GM21360 (cell line): ENCODE measurements around the gene CDH23.

Source experiments
- ATAC-seq: cut with Tn5 transposase; IDR thresholded peaks from one replicate; pipeline ENCODE4 v1.9.1; 2021; ENCODE audit warnings: mild to moderate bottlenecking, moderate library complexity; ENCODE audit not compliant: unreplicated experiment

CDH23 gene

GRCh38 chr10:71761541-71762113, 364.9 kb downstream of the CDH23 start:
- ATAC-seq, result no peak

GRCh38 chr10:71762324-71762723, 365.6 kb downstream of the CDH23 start:
- no peak for ATAC-seq

GRCh38 chr10:71763352-71764127, 366.8 kb downstream of the CDH23 start:
- ATAC-seq, result no peak

- no peak for ATAC-seq
Observed at GRCh38 chr10:71765176-71765904, 368.6 kb downstream of the CDH23 start.

- ATAC-seq, result no peak
Observed at GRCh38 chr10:71765906-71766716, 369.4 kb downstream of the CDH23 start.

GRCh38 chr10:71766717-71767419, 370.1 kb downstream of the CDH23 start:
- ATAC-seq, result no peak

- no peak for ATAC-seq
Observed at GRCh38 chr10:71767420-71768035, 370.8 kb downstream of the CDH23 start.

GRCh38 chr10:71769279-71769823, 372.6 kb downstream of the CDH23 start:
- peak; percentile 27 for ATAC-seq

- no peak for ATAC-seq
Observed at GRCh38 chr10:71770255-71770654, 373.5 kb downstream of the CDH23 start.

- no peak for ATAC-seq
Observed at GRCh38 chr10:71770789-71771188, 374.1 kb downstream of the CDH23 start.

- ATAC-seq, result no peak
Observed at GRCh38 chr10:71771204-71771603, 374.5 kb downstream of the CDH23 start.

GRCh38 chr10:71771821-71772617, 375.3 kb downstream of the CDH23 start:
- no peak for ATAC-seq

- no peak for ATAC-seq
Observed at GRCh38 chr10:71772832-71773220, 376.1 kb downstream of the CDH23 start.

- peak; percentile 50 for ATAC-seq
Observed at GRCh38 chr10:71773221-71773971, 376.7 kb downstream of the CDH23 start, which contains the start of gene VSIR. TSS of gene VSIR (minus strand) at chr10:71773520. CDS start at chr10:71773439, 81 bp downstream.

GRCh38 chr10:71774916-71775702, 378.4 kb downstream of the CDH23 start:
- no peak for ATAC-seq

- no peak for ATAC-seq
Observed at GRCh38 chr10:71776481-71776925, 379.8 kb downstream of the CDH23 start.
